IgD-negative memory B cell (primary cell): ENCODE results near the gene NUDT14. TPM values are rescaled to one million over a fixed set of nuclear protein-coding genes. Genes with fewer than 3 reads are reported as not detected.

Experiments
- H3K27ac Mint-ChIP-seq, 3 donors: one replicate each; pipeline ENCODE4 v1.8.0; 2020 to 2022; ENCODE audit warnings: mild to moderate bottlenecking in 3 of 3, mixed read lengths in 3 of 3, moderate library complexity in 1 of 3
- H3K27me3 Mint-ChIP-seq: one replicate; pipeline ENCODE4 v1.8.0; 2021; ENCODE audit warnings: mixed read lengths
- H3K36me3 Mint-ChIP-seq: one replicate; pipeline ENCODE4 v1.8.0; 2020; ENCODE audit warnings: mild to moderate bottlenecking, mixed read lengths
- H3K4me1 Mint-ChIP-seq, 3 donors: one replicate each; pipeline ENCODE4 v1.8.0; 2020 to 2022; ENCODE audit warnings: mixed read lengths in 3 of 3, mild to moderate bottlenecking in 1 of 3
- H3K4me3 Mint-ChIP-seq, 4 donors: one replicate each; pipeline ENCODE4 v1.8.0; 2020 to 2022; ENCODE audit warnings: mild to moderate bottlenecking in 4 of 4, mixed read lengths in 4 of 4, moderate library complexity in 3 of 4
- H3K9me3 Mint-ChIP-seq, 3 donors: one replicate each; pipeline ENCODE4 v1.8.0; 2020 to 2021; ENCODE audit warnings: mixed read lengths in 3 of 3, mild to moderate bottlenecking in 1 of 3
- polyA plus RNA-seq: library from polyadenylated mRNA; unstranded; fragments of 300-500 nt; fragmentation: Illumina TruSeq; gene quantifications from one replicate; pipeline ENCODE4 v1.2.3, GENCODE V29; 2021

The NUDT14 gene
- polyA plus RNA-seq, 1 donor from 2014 or later, result 12.7 TPM

GRCh38 chr14:105167303-105168092 lies 13.6 kb downstream of the NUDT14 start:
- peak overlapping the region in 3 of 4 donors; percentile 65 to 77 (median 70) for H3K4me3 Mint-ChIP-seq
- no peaks in the 10 kb centered on the region for H3K9me3 Mint-ChIP-seq
- no peak overlapping the region for H3K27ac Mint-ChIP-seq
- peaks cover 0 to 7% (median 7%) of the 10 kb centered on the region in 3 donors for H3K4me1 Mint-ChIP-seq
- peaks cover 13% of the 10 kb centered on the region for H3K27me3 Mint-ChIP-seq
- H3K36me3 Mint-ChIP-seq, result no peaks in the 10 kb centered on the region

GRCh38 chr14:105166571-105167302 lies 14.4 kb downstream of the NUDT14 start:
- Mint-ChIP-seq H3K27me3 (peaks cover 11% of the 10 kb centered on the region), H3K36me3 (no peaks in the 10 kb centered on the region), H3K4me1 (peaks cover 0 to 5% (median 4%) of the 10 kb centered on the region in 3 donors), H3K9me3 (no peaks in the 10 kb centered on the region), H3K27ac (no peak overlapping the region), H3K4me3 (peak overlapping the region in 3 of 4 donors; percentile 54 to 85 (median 76))

- Mint-ChIP-seq H3K4me1 (peaks cover 0 to 5% (median 4%) of the 10 kb centered on the region in 3 donors), H3K27me3 (peaks cover 10% of the 10 kb centered on the region), H3K4me3 (peak overlapping the region in 2 of 4 donors; percentile 54 to 57), H3K9me3 (no peaks in the 10 kb centered on the region), H3K36me3 (no peaks in the 10 kb centered on the region), H3K27ac (no peak overlapping the region)
Measured at GRCh38 chr14:105165761-105166485, 15.2 kb downstream of the NUDT14 start.

- H3K27ac Mint-ChIP-seq, result no peak overlapping the region
Measured at GRCh38 chr14:105165134-105165704, 15.9 kb downstream of the NUDT14 start.

GRCh38 chr14:105163040-105163742 lies 17.9 kb downstream of the NUDT14 start:
- H3K4me1 Mint-ChIP-seq, result peaks cover 0 to 4% (median 2%) of the 10 kb centered on the region in 3 donors
- H3K4me3 Mint-ChIP-seq, result no peak overlapping the region
- no peaks in the 10 kb centered on the region for H3K36me3 Mint-ChIP-seq
- no peaks in the 10 kb centered on the region for H3K9me3 Mint-ChIP-seq
- peaks cover 2% of the 10 kb centered on the region for H3K27me3 Mint-ChIP-seq
- no peak overlapping the region for H3K27ac Mint-ChIP-seq

More at GRCh38 chr14:105165134-105165704, 15.9 kb downstream of the NUDT14 start:
- no peaks in the 10 kb centered on the region for H3K9me3 Mint-ChIP-seq
- H3K27me3 Mint-ChIP-seq, result peaks cover 9% of the 10 kb centered on the region
- peak overlapping the region in 2 of 4 donors; percentile 43 to 57 for H3K4me3 Mint-ChIP-seq
- peaks cover 0 to 5% (median 4%) of the 10 kb centered on the region in 3 donors for H3K4me1 Mint-ChIP-seq
- H3K36me3 Mint-ChIP-seq, result no peaks in the 10 kb centered on the region

GRCh38 chr14:105162669-105162979 lies 18.5 kb downstream of the NUDT14 start:
- H3K27ac Mint-ChIP-seq, result no peak overlapping the region
- H3K27me3 Mint-ChIP-seq, result peaks cover 2% of the 10 kb centered on the region
- H3K4me3 Mint-ChIP-seq, result no peak overlapping the region
- no peaks in the 10 kb centered on the region for H3K36me3 Mint-ChIP-seq
- H3K4me1 Mint-ChIP-seq, result peaks cover 0 to 4% (median 2%) of the 10 kb centered on the region in 3 donors
- H3K9me3 Mint-ChIP-seq, result no peaks in the 10 kb centered on the region

GRCh38 chr14:105161964-105162668 lies 19.0 kb downstream of the NUDT14 start:
- Mint-ChIP-seq H3K4me3 (no peak overlapping the region), H3K27ac (no peak overlapping the region), H3K4me1 (peaks cover 0 to 4% (median 2%) of the 10 kb centered on the region in 3 donors), H3K27me3 (peaks cover 2% of the 10 kb centered on the region), H3K36me3 (no peaks in the 10 kb centered on the region), H3K9me3 (peaks cover 0 to 3% (median 0%) of the 10 kb centered on the region in 3 donors)

- Mint-ChIP-seq H3K27ac (no peak overlapping the region), H3K36me3 (no peaks in the 10 kb centered on the region), H3K4me1 (peaks cover 0 to 4% (median 2%) of the 10 kb centered on the region in 3 donors), H3K27me3 (peaks cover 2% of the 10 kb centered on the region), H3K4me3 (no peak overlapping the region), H3K9me3 (peaks cover 0 to 3% (median 0%) of the 10 kb centered on the region in 3 donors)
Measured at GRCh38 chr14:105161309-105161708, 19.8 kb downstream of the NUDT14 start.

GRCh38 chr14:105160776-105161175 lies 20.3 kb downstream of the NUDT14 start:
- no peak overlapping the region for H3K27ac Mint-ChIP-seq
- peaks cover 0 to 4% (median 2%) of the 10 kb centered on the region in 3 donors for H3K4me1 Mint-ChIP-seq
- no peak overlapping the region for H3K4me3 Mint-ChIP-seq
- peaks cover 2% of the 10 kb centered on the region for H3K27me3 Mint-ChIP-seq
- H3K36me3 Mint-ChIP-seq, result no peaks in the 10 kb centered on the region
- H3K9me3 Mint-ChIP-seq, result peaks cover 0 to 3% (median 0%) of the 10 kb centered on the region in 3 donors

GRCh38 chr14:105159344-105159743 lies 21.8 kb downstream of the NUDT14 start:
- Mint-ChIP-seq H3K4me3 (no peak overlapping the region), H3K36me3 (no peaks in the 10 kb centered on the region), H3K27me3 (peaks cover 2% of the 10 kb centered on the region), H3K4me1 (no peaks in the 10 kb centered on the region), H3K27ac (no peak overlapping the region), H3K9me3 (peaks cover 0 to 3% (median 0%) of the 10 kb centered on the region in 3 donors)

- Mint-ChIP-seq H3K27me3 (peaks cover 2% of the 10 kb centered on the region), H3K27ac (no peak overlapping the region), H3K9me3 (peaks cover 0 to 3% (median 0%) of the 10 kb centered on the region in 3 donors), H3K4me1 (no peaks in the 10 kb centered on the region), H3K4me3 (no peak overlapping the region), H3K36me3 (no peaks in the 10 kb centered on the region)
Measured at GRCh38 chr14:105158794-105159193, 22.3 kb downstream of the NUDT14 start.

- no peak overlapping the region for H3K27ac Mint-ChIP-seq
- peaks cover 0 to 3% (median 0%) of the 10 kb centered on the region in 3 donors for H3K9me3 Mint-ChIP-seq
- H3K4me3 Mint-ChIP-seq, result no peak overlapping the region
- peaks cover 5% of the 10 kb centered on the region for H3K27me3 Mint-ChIP-seq
- no peaks in the 10 kb centered on the region for H3K36me3 Mint-ChIP-seq
- H3K4me1 Mint-ChIP-seq, result no peaks in the 10 kb centered on the region
Measured at GRCh38 chr14:105157872-105158271, 23.2 kb downstream of the NUDT14 start.

- H3K4me1 Mint-ChIP-seq, result no peaks in the 10 kb centered on the region
- H3K27me3 Mint-ChIP-seq, result peaks cover 6% of the 10 kb centered on the region
- no peak overlapping the region for H3K27ac Mint-ChIP-seq
- no peaks in the 10 kb centered on the region for H3K36me3 Mint-ChIP-seq
- H3K4me3 Mint-ChIP-seq, result no peak overlapping the region
- peaks cover 0 to 3% (median 0%) of the 10 kb centered on the region in 3 donors for H3K9me3 Mint-ChIP-seq
Measured at GRCh38 chr14:105156414-105157375, 24.4 kb downstream of the NUDT14 start.
